Hepatocyte (in vitro differentiated cells): Measurements from ENCODE around the gene SYNGR3.

Source experiments
- EZH2 ChIP-seq: fragments of 200-600 bp; sonication (generic); IDR thresholded peaks from 2 replicates; pipeline ENCODE4 v1.6.1; 2016; ENCODE audit warnings: antibody characterized with exemption, mild to moderate bottlenecking, borderline replicate concordance
- TF ChIP-seq, protein P1 (sequence below): fragments of 200-600 bp; sonication (generic); IDR thresholded peaks from 2 replicates; pipeline ENCODE4 v1.5.1; 2016; ENCODE audit warnings: antibody characterized with exemption, mild to moderate bottlenecking; ENCODE audit not compliant: poor library complexity

GRCh38 chr16:2036200-2036966 is 46.6 kb downstream of the SYNGR3 start:
- TF ChIP-seq, protein P1, sequence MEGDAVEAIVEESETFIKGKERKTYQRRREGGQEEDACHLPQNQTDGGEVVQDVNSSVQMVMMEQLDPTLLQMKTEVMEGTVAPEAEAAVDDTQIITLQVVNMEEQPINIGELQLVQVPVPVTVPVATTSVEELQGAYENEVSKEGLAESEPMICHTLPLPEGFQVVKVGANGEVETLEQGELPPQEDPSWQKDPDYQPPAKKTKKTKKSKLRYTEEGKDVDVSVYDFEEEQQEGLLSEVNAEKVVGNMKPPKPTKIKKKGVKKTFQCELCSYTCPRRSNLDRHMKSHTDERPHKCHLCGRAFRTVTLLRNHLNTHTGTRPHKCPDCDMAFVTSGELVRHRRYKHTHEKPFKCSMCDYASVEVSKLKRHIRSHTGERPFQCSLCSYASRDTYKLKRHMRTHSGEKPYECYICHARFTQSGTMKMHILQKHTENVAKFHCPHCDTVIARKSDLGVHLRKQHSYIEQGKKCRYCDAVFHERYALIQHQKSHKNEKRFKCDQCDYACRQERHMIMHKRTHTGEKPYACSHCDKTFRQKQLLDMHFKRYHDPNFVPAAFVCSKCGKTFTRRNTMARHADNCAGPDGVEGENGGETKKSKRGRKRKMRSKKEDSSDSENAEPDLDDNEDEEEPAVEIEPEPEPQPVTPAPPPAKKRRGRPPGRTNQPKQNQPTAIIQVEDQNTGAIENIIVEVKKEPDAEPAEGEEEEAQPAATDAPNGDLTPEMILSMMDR: no peak
- TF ChIP-seq EZH2: no peak
